Measurements from ENCODE around the gene RPS3. TPM values are rescaled to one million over a fixed set of nuclear protein-coding genes. Genes with fewer than 3 reads are reported as not detected.

RPS3 gene
- total RNA-seq, 4 donors from 2014 or later: 1,039 to 1,811 (median 1,104) TPM

GRCh38 chr11:75442161-75442885, 43.0 kb downstream of the RPS3 start:
- Histone ChIP-seq H3K9me3 (no peaks in the 10 kb centered on the region), H3K27ac (no peak overlapping the region), H3K4me1 (no peaks in the 10 kb centered on the region), H3K36me3 (no peaks in the 10 kb centered on the region), H3K27me3 (no peaks in the 10 kb centered on the region), H3K4me3 (replicated peaks in 1 of 3) (no peak overlapping the region)
- no peak for DNase-seq
- 70 to 71% methylated on average over 2 to 9 of the region's 15 CpGs for WGBS, 2 donors
- no peak for TF ChIP-seq POLR2A (IDR thresholded peaks at IDR 0.05)
- no peak for TF ChIP-seq CTCF (IDR thresholded peaks at IDR 0.05)
- intact Hi-C loops (cut with DNase I): no loop called here

GRCh38 chr11:75443043-75443442, 43.7 kb downstream of the RPS3 start:
- intact Hi-C loops (cut with DNase I): no loop called here
- 78 to 83% methylated on average over 3 to 10 of the region's 12 CpGs for WGBS, 2 donors
- no peaks in the 10 kb centered on the region for H3K9me3 ChIP-seq
- no peak overlapping the region for H3K27ac ChIP-seq
- no peak overlapping the region for H3K4me3 ChIP-seq (replicated peaks in 1 of 3)
- no peak for TF ChIP-seq POLR2A (IDR thresholded peaks at IDR 0.05)
- TF ChIP-seq CTCF (IDR thresholded peaks at IDR 0.05): no peak
- H3K4me1 ChIP-seq: no peaks in the 10 kb centered on the region
- no peak for DNase-seq
- H3K36me3 ChIP-seq: no peaks in the 10 kb centered on the region
- no peaks in the 10 kb centered on the region for H3K27me3 ChIP-seq

- intact Hi-C loops (cut with DNase I): loop anchor here (2.0 kb wide), 1 partner anchor 85 kb away; no protein-coding TSS in a partner anchor
- H3K27ac ChIP-seq: no peak overlapping the region
- TF ChIP-seq POLR2A (IDR thresholded peaks at IDR 0.05) (no peak), CTCF (IDR thresholded peaks at IDR 0.05) (peak; percentile 84 to 98 (median 97))
- 14 to 16% methylated on average over 6 of the region's 6 CpGs for WGBS, 2 donors
- H3K27me3 ChIP-seq: no peaks in the 10 kb centered on the region
- H3K4me1 ChIP-seq: no peaks in the 10 kb centered on the region
- no peak overlapping the region for H3K4me3 ChIP-seq (replicated peaks in 1 of 3)
- no peaks in the 10 kb centered on the region for H3K36me3 ChIP-seq
- H3K9me3 ChIP-seq: no peaks in the 10 kb centered on the region
- peak; percentile 69 to 71 for DNase-seq
Measured at GRCh38 chr11:75445315-75445953, 46.1 kb downstream of the RPS3 start.

GRCh38 chr11:75447415-75447814, 48.1 kb downstream of the RPS3 start:
- Histone ChIP-seq H3K4me3 (replicated peaks in 1 of 3) (no peak overlapping the region), H3K27ac (no peak overlapping the region), H3K9me3 (no peaks in the 10 kb centered on the region), H3K36me3 (no peaks in the 10 kb centered on the region), H3K4me1 (no peaks in the 10 kb centered on the region), H3K27me3 (no peaks in the 10 kb centered on the region)
- TF ChIP-seq POLR2A (IDR thresholded peaks at IDR 0.05) (no peak), CTCF (IDR thresholded peaks at IDR 0.05) (no peak)
- intact Hi-C loops (cut with DNase I): no loop called here
- 77 to 81% methylated on average over 5 of the region's 5 CpGs for WGBS, 2 donors
- no peak for DNase-seq

- Histone ChIP-seq H3K27me3 (no peaks in the 10 kb centered on the region), H3K27ac (no peak overlapping the region), H3K4me1 (peaks cover 4 to 6% of the 10 kb centered on the region in 2 donors), H3K36me3 (no peaks in the 10 kb centered on the region), H3K9me3 (no peaks in the 10 kb centered on the region), H3K4me3 (replicated peaks in 1 of 3) (no peak overlapping the region)
- no peak for DNase-seq
- no peak for TF ChIP-seq POLR2A (IDR thresholded peaks at IDR 0.05)
- no peak for TF ChIP-seq CTCF (IDR thresholded peaks at IDR 0.05)
- intact Hi-C loops (cut with DNase I): no loop called here
- 81 to 87% methylated on average over 9 to 10 of the region's 10 CpGs for WGBS, 2 donors
Measured at GRCh38 chr11:75449271-75449670, 50.0 kb downstream of the RPS3 start.
